Thoracic aorta (tissue), 2 donors: ENCODE results near the gene SCN1B. TPM values are rescaled to one million over a fixed set of nuclear protein-coding genes. Genes with fewer than 3 reads are reported as not detected.

Experiments
- ATAC-seq: fragments of 150-250 bp; one replicate; pipeline ENCODE4 v1.8.0; 2017; ENCODE audit warnings: low read depth; ENCODE audit not compliant: insufficient number of reproducible peaks, low FRiP score
- DNase-seq: peaks from one replicate; pipeline ENCODE4 v3.0.0-alpha.2; 2020; ENCODE audit warnings: low spot score
- H3K27ac ChIP-seq, 2 donors: fragments of 200-600 bp; sonication (generic); 1 replicate in 1 of 2; 2 replicates in 1 of 2; pipeline ENCODE4 v1.5.1; 2016; ENCODE audit warnings: mild to moderate bottlenecking in 2 of 2, moderate library complexity in 2 of 2
- H3K27me3 ChIP-seq: fragments of 200-600 bp; sonication (generic); replicated peaks from 2 replicates; pipeline ENCODE4 v1.6.0; 2016; ENCODE audit warnings: mild to moderate bottlenecking; ENCODE audit not compliant: insufficient read depth
- H3K36me3 ChIP-seq: fragments of 200-600 bp; sonication (generic); one replicate; pipeline ENCODE4 v1.5.1; 2016
- H3K4me1 ChIP-seq, 2 donors: fragments of 200-600 bp; sonication (generic); 1 replicate in 1 of 2; 2 replicates in 1 of 2; pipeline versions ENCODE4 v1.5.1 to v1.6.0; 2016; ENCODE audit warnings: low read depth in 2 of 2, mild to moderate bottlenecking in 1 of 2; ENCODE audit not compliant: control insufficient read depth in 1 of 2
- H3K4me3 ChIP-seq: fragments of 200-600 bp; sonication (generic); 2 replicates; pipeline ENCODE4 v1.5.1; 2016; ENCODE audit warnings: mild to moderate bottlenecking
- H3K9me3 ChIP-seq: fragments of 200-600 bp; sonication (generic); 2 replicates; pipeline ENCODE4 v1.5.1; 2016
- CTCF ChIP-seq: fragments of 200-600 bp; sonication (generic); IDR thresholded peaks from one replicate; pipeline ENCODE4 v1.5.1; 2019; ENCODE audit warnings: antibody characterized with exemption
- total RNA-seq, 2 donors: library from RNA; depleted of rRNA; stranded (reverse); fragments of >200 nt; gene quantifications; one replicate each; pipeline versions ENCODE4 v1.1.0 to v1.2.3, GENCODE V29; 2016

SCN1B gene
- total RNA-seq, 2 donors from 2014 or later, result 25.1 to 26.0 TPM

DNA sequence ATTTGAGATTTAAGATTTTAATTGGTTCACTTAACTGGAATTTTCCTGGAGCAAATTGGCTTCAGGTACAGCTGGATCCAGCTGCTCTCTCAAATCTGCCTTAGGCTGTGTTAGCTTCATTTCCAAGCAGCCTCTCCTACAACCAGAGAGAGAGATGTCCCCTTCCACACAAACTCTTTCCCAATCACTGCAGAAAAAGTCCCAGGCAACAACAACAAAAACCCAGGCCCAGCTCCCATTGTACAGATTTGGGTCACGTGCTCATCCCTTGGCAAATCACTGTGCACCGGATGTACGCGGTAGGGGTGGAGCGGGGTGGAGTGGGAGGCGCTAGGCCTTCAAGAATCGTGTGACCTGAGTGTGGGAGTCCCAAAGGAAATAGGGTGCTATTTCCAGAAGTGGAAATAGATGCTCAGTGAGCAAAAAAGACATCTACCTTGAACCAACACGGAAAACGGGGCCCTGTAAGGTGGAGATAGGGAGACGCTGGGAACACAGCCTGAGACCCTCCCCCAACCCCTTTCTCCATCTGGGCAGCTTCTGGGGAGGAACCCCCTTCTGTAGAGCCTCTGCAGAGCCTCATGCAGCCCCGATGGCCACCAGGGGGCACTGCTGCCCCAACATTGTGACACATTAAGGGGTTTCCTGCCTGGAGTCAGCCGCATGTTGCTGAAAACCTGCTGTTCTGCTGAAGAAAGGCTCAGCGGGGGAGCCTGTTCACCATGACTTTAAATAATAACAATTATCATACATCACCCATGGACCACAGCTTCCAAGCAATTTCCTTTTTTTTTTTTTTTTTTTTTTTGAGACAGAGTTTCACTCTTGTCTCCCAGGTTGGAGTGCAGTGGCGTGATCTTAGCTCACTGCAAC lies 36.7 kb downstream of the SCN1B start:
- Histone ChIP-seq H3K4me3 (no peak overlapping the region), H3K27me3 (no peaks in the 10 kb centered on the region), H3K36me3 (no peaks in the 10 kb centered on the region), H3K4me1 (no peaks in the 10 kb centered on the region), H3K9me3 (peaks cover 5% of the 10 kb centered on the region), H3K27ac (no peak overlapping the region)
- TF ChIP-seq CTCF, result peak; percentile 83
- ATAC-seq (no peak), DNase-seq (peak; percentile 43)

GRCh38 chr19:35068941-35069634 lies 38.8 kb downstream of the SCN1B start:
- H3K27ac ChIP-seq, result no peak overlapping the region
- H3K4me3 ChIP-seq, result no peak overlapping the region
- no peaks in the 10 kb centered on the region for H3K27me3 ChIP-seq
- H3K9me3 ChIP-seq, result peaks cover 5% of the 10 kb centered on the region
- no peak for TF ChIP-seq CTCF
- ATAC-seq (no peak), DNase-seq (no peak)
- H3K36me3 ChIP-seq, result no peaks in the 10 kb centered on the region
- no peaks in the 10 kb centered on the region for H3K4me1 ChIP-seq

- Histone ChIP-seq H3K4me3 (no peak overlapping the region), H3K4me1 (no peaks in the 10 kb centered on the region), H3K9me3 (peaks cover 5% of the 10 kb centered on the region), H3K27ac (no peak overlapping the region), H3K36me3 (no peaks in the 10 kb centered on the region), H3K27me3 (no peaks in the 10 kb centered on the region)
- ATAC-seq, result no peak
- no peak for TF ChIP-seq CTCF
- no peak for DNase-seq
Observed at GRCh38 chr19:35069696-35070095, 39.4 kb downstream of the SCN1B start.

DNA sequence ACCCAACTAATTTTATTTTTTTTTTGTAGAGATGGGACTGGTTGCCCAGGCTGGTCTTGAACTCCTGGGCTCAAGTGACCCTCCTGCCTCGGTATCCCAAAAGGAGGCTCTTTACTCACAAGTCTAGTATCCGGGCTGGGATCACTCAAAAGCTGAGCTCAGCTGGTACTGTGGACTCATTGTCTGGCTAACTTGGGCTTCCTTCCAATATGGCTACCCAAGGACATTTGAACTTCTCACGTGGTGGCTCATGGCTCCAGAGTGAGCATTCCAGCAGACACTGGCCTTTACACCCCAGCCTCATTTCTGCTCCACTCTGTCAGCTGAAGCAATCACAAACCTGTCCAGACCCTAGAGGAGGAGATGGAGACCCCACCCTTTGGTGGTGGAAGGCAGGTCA lies 40.2 kb downstream of the SCN1B start:
- no peak overlapping the region for H3K27ac ChIP-seq
- H3K27me3 ChIP-seq, result no peaks in the 10 kb centered on the region
- peaks cover 5% of the 10 kb centered on the region for H3K9me3 ChIP-seq
- H3K36me3 ChIP-seq, result no peaks in the 10 kb centered on the region
- TF ChIP-seq CTCF, result no peak
- DNase-seq (no peak), ATAC-seq (no peak)
- H3K4me1 ChIP-seq, result no peaks in the 10 kb centered on the region
- no peak overlapping the region for H3K4me3 ChIP-seq

- Histone ChIP-seq H3K36me3 (no peaks in the 10 kb centered on the region), H3K4me3 (no peak overlapping the region), H3K27ac (no peak overlapping the region), H3K4me1 (no peaks in the 10 kb centered on the region), H3K9me3 (peaks cover 5% of the 10 kb centered on the region), H3K27me3 (no peaks in the 10 kb centered on the region)
- no peak for TF ChIP-seq CTCF
- ATAC-seq, result no peak
- no peak for DNase-seq
Observed at GRCh38 chr19:35073516-35073915, 43.2 kb downstream of the SCN1B start.
